GM12878 (cell line): ENCODE data around the gene ABCB8. TPM values are rescaled to one million over a fixed set of nuclear protein-coding genes. Genes with fewer than 3 reads are reported as not detected.
A peak's percentile ranks its signal among the peaks of the same experiment; 100 is the strongest.
"Not testable (repeated sequence)": the region's sequence is repeated elsewhere in the genome, so short reads cannot be mapped to it uniquely, and the experiment has no call there.

Experiments used
- ATAC-seq: fragments of 200-7000 bp; cut with Tn5 transposase; 3 replicates; pipeline ENCODE4 v1.9.1; 2020; ENCODE audit warnings: mild to moderate bottlenecking, moderate library complexity
- BruUV-seq: library from RNA; stranded (reverse); fragments of 400-500 nt; replicated peaks from 2 replicates; lab custom pipeline; 2021; lab: Mats Ljungman, UMichigan
- CTCF ChIA-PET: fragments of 300-600 bp; sonication (Branson Sonifier 250); formaldehyde crosslinking; extraction: SDS; loops from one replicate; lab custom pipeline; 2021; ENCODE audit warnings: inconsistent platforms; lab: Yijun Ruan, JAX
- POLR2A ChIA-PET: fragments of 350-600 bp; formaldehyde crosslinking; extraction: SDS; loops from one replicate; lab custom pipeline; 2021; ENCODE audit warnings: inconsistent platforms; lab: Charles Lee
- RAD21 ChIA-PET: fragments of 300-600 bp; sonication (Branson Sonifier 250); formaldehyde crosslinking; loops from one replicate; lab custom pipeline; 2023; ENCODE audit warnings: antibody characterized with exemption; ENCODE audit not compliant: unreplicated experiment; lab: Charles Lee
- SMC1A ChIA-PET: fragments of 300-600 bp; sonication (Branson Sonifier 250); formaldehyde crosslinking; loops from one replicate; lab custom pipeline; 2023; ENCODE audit not compliant: unreplicated experiment, uncharacterized antibody; lab: Charles Lee
- DNase-seq: peaks from one replicate; pipeline ENCODE4 v3.0.0-alpha.2; 2011; ENCODE audit warnings: low read depth, low spot score
- FAIRE-seq: peaks from 3 replicates; lab custom pipeline; 2011; peaks lifted over from hg19 to GRCh38; lab: Jason Lieb, UNC
- H2AFZ ChIP-seq: 2 replicates; pipeline ENCODE4 v1.6.0; 2011; ENCODE audit warnings: low read depth, low read length, control low read depth; ENCODE audit not compliant: control insufficient read depth
- H3K27ac ChIP-seq: 2 replicates; pipeline ENCODE4 v1.5.1; 2011; ENCODE audit warnings: control low read depth; ENCODE audit not compliant: control insufficient read depth, insufficient read depth
- H3K27me3 ChIP-seq, 2 experiments: replicated peaks in 1 of 2; 2 replicates each; pipeline versions ENCODE4 v1.6.0 to v1.6.1; 2011; ENCODE audit warnings: low read length in 1 of 2; ENCODE audit not compliant: control insufficient read depth in 2 of 2, insufficient read depth in 2 of 2
- H3K36me3 ChIP-seq, 2 experiments: 2 replicates each; pipeline ENCODE4 v1.5.1; 2011; ENCODE audit warnings: low read length in 1 of 2; ENCODE audit not compliant: control insufficient read depth in 2 of 2, insufficient read depth in 2 of 2
- H3K4me1 ChIP-seq: 2 replicates; pipeline ENCODE4 v1.6.1; 2011; ENCODE audit warnings: mild to moderate bottlenecking, low read length, moderate library complexity, mixed read lengths; ENCODE audit not compliant: control insufficient read depth, insufficient read depth
- H3K4me2 ChIP-seq: 2 replicates; pipeline ENCODE4 v1.6.0; 2011; ENCODE audit warnings: control low read depth; ENCODE audit not compliant: control insufficient read depth, insufficient read depth
- H3K4me3 ChIP-seq: fragments of 200-600 bp; sonication (generic); 2 replicates; pipeline ENCODE4 v1.5.1; 2016
- H3K79me2 ChIP-seq: 2 replicates; pipeline ENCODE4 v1.6.0; 2011; ENCODE audit warnings: low read length; ENCODE audit not compliant: control insufficient read depth, insufficient read depth
- H3K9ac ChIP-seq: 2 replicates; pipeline ENCODE4 v1.8.0; 2011; ENCODE audit warnings: low read length, control low read depth, mixed read lengths; ENCODE audit not compliant: control insufficient read depth, insufficient read depth
- H3K9me3 ChIP-seq: replicated peaks from 3 replicates; pipeline ENCODE4 v1.5.1; 2011; ENCODE audit warnings: mild to moderate bottlenecking, low read length; ENCODE audit not compliant: control insufficient read depth, insufficient read depth
- H4K20me1 ChIP-seq: 2 replicates; pipeline ENCODE4 v1.6.0; 2011; ENCODE audit not compliant: control insufficient read depth, insufficient read depth
- BHLHE40 ChIP-seq, 2 experiments: fragments of 450-650 bp in 1 of 2; IDR thresholded peaks; 2 replicates each; pipeline ENCODE4 v1.6.1; 2011 to 2017; ENCODE audit warnings: low read depth in 2 of 2, borderline replicate concordance in 1 of 2, improper control_type of control experiment in 1 of 2, low read length in 1 of 2, mild to moderate bottlenecking in 1 of 2
- RAD51 ChIP-seq: fragments of 450-650 bp; IDR thresholded peaks from 2 replicates; pipeline ENCODE4 v1.6.1; 2016; ENCODE audit warnings: moderate library complexity, mild to moderate bottlenecking, inconsistent platforms
- USF1 ChIP-seq: IDR thresholded peaks from 2 replicates; pipeline ENCODE4 v1.6.1; 2011; ENCODE audit warnings: borderline replicate concordance, low read depth, mild to moderate bottlenecking, moderate library complexity, mixed read lengths, low read length; ENCODE audit not compliant: insufficient read depth; ENCODE audit errors: extremely low read length
- WGBS: methylation state at CpG from one replicate; pipeline ENCODE4 v1.1.6; 2016; ENCODE audit warnings: low lambda C conversion rate; ENCODE audit not compliant: insufficient replicate concordance, insufficient coverage; ENCODE audit errors: missing lambda C conversion rate; 5-methylcytosine and 5-hydroxymethylcytosine counted together
- in situ Hi-C: fragments of 300-500 bp; cut with MboI; formaldehyde crosslinking; loops from 9 replicates; pipeline ENCODE4 v1.14.3; 2018; ENCODE audit warnings: mixed read lengths
- intact Hi-C: fragments of 100-400 bp; cut with micrococcal nuclease; formaldehyde crosslinking; loops from one replicate; pipeline ENCODE4 v1.14.2; 2022; ENCODE audit not compliant: unreplicated experiment
- polyA plus RNA-seq, 11 experiments: library from polyadenylated mRNA; depleted of rRNA in 4 of 11; unstranded in 6 of 11; stranded (reverse) in 5 of 11; fragments of >200 nt; fragmentation: Nextera tagmentation in 4 of 11; fragmentation: Illumina TruSeq in 1 of 11; extraction: Ambion mirVana in 4 of 11; extraction: Trizol in 1 of 11; gene quantifications; 1 replicate in 1 of 11; 2 replicates in 10 of 11; pipeline versions ENCODE4 v1.2.1 to v1.2.3, GENCODE V29; 2011 to 2016; ENCODE audit warnings: inconsistent platforms in 2 of 11, missing spikeins in 2 of 11, low read depth in 1 of 11
- total RNA-seq, 4 experiments: library from RNA; depleted of rRNA in 3 of 4; stranded (reverse); fragments of >200 nt in 3 of 4; fragmentation: Illumina TruSeq in 1 of 4; extraction: Trizol in 1 of 4; gene quantifications; 2 replicates each; pipeline versions ENCODE4 v1.2.1 to v1.2.3, GENCODE V29; 2013 to 2021

The ABCB8 gene
- total and polyA plus RNA-seq, 10 of the 15 experiments (the other 5 are each of a cell fraction or from before 2014, with no cell fraction given) = 0.77 to 34.8 (median 18.9) TPM

- H3K27me3 ChIP-seq, H3K9ac ChIP-seq, H3K9me3 ChIP-seq, FAIRE-seq, H4K20me1 ChIP-seq, H3K36me3 ChIP-seq, in situ Hi-C loops, DNase-seq, H3K4me1 ChIP-seq, BruUV-seq, H3K27ac ChIP-seq, H3K79me2 ChIP-seq: not testable (repeated sequence)
- TF ChIP-seq RAD51 (peak; percentile 59), BHLHE40 (IDR thresholded peaks at IDR 0.05; ENCODE audit: borderline replicate concordance in 1 of 2, low read depth in 2 of 2, low read length in 1 of 2) (peak; percentile 44 to 81; a peak in 3 of 4 replicates), USF1 (peak; percentile 17)
- ChIA-PET CTCF (interaction anchor here (0.7 to 6.0 kb wide), 11 partner anchors 9 to 249 kb away, joined by 3 to 35 read pairs (median 5); partner anchors contain the start of gene CDK5), SMC1A (interaction anchor here (0.7 to 2.3 kb wide), 7 partner anchors 17 to 748 kb away, joined by 3 to 16 read pairs (median 5); partner anchors contain the start of genes ABCF2 and AGAP3), RAD21 (interaction anchor here (0.8 to 1.5 kb wide), 8 partner anchors 17 to 81 kb away, joined by 3 to 10 read pairs (median 3); partner anchors contain the start of gene FASTK), POLR2A (interaction anchor here (0.5 to 2.4 kb wide), 5 partner anchors 31 to 1844 kb away, joined by 3 to 14 read pairs (median 3); partner anchors contain the start of genes FASTK and TMUB1)
- Histone ChIP-seq H2AFZ (peak overlapping the region; percentile 52), H3K4me2 (peak overlapping the region; percentile 32), H3K4me3 (peak overlapping the region; percentile 81)
- intact Hi-C loops = loop anchor here (1.0 to 2.0 kb wide), 3 partner anchors 31 to 83 kb away; partner anchors contain the start of gene TMUB1
- peak; percentile 3 for ATAC-seq
- WGBS = 11% methylated on average over 16 of the region's 16 CpGs
Observed at GRCh38 chr7:151027728-151028130, 521 bp upstream of the ABCB8 start.
